PC-9 (cell line): ENCODE results near the gene VPS9D1.

Experiments
- EZH2 ChIP-seq: fragments of 200-600 bp; sonication (generic); IDR thresholded peaks from 2 replicates; pipeline ENCODE4 v1.8.0; 2017; ENCODE audit warnings: antibody characterized with exemption, low read depth
- TF ChIP-seq, protein P1 (sequence below): fragments of 200-600 bp; sonication (generic); conservative IDR thresholded peaks from 2 replicates; pipeline ENCODE4 v1.6.1; 2017; ENCODE audit warnings: mixed run types, antibody characterized with exemption, mild to moderate bottlenecking, moderate library complexity

DNA sequence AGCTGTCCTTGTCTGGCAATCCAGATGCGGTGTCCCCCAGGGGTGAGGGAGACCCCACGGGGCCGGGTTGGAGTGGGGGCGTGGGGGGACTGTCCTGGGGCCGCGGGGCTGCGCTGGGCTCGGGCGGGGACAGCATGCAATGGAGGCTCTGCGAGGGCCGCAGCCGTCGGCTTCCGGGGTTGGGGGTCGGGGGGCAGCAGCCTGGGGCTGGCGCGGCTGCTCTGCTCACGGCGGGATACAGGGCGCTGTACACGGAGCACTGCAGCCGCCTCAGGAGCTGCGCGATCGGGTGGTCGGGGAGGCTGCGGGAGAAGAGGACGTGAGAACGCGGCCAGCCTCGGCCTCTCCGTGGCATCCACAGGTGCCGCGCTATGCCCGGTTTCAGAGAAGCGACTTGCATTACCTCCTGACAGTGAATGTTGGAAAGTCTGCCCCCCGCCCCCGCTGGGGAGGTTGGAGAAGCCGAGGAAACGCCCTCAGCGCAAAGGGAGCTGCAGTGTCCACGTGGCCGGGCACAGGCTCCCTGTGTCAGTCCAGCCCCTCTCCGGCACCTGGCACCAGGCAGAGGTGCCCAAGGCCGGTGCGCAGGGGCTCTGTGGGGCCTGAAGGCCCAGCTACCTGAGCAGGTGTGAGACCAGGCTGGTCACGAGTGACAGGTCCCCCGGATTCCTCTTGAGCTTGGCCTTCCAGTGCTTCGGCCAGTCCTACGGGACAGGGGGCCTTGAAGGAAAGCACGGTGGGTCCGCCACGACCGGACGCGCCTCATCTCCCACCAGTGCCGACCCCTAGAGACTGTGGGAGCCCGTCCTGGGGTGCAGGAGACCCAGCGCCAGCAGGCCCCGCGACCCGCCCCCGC, 9.8 kb downstream of the VPS9D1 start:
- TF ChIP-seq, protein P1, sequence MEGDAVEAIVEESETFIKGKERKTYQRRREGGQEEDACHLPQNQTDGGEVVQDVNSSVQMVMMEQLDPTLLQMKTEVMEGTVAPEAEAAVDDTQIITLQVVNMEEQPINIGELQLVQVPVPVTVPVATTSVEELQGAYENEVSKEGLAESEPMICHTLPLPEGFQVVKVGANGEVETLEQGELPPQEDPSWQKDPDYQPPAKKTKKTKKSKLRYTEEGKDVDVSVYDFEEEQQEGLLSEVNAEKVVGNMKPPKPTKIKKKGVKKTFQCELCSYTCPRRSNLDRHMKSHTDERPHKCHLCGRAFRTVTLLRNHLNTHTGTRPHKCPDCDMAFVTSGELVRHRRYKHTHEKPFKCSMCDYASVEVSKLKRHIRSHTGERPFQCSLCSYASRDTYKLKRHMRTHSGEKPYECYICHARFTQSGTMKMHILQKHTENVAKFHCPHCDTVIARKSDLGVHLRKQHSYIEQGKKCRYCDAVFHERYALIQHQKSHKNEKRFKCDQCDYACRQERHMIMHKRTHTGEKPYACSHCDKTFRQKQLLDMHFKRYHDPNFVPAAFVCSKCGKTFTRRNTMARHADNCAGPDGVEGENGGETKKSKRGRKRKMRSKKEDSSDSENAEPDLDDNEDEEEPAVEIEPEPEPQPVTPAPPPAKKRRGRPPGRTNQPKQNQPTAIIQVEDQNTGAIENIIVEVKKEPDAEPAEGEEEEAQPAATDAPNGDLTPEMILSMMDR = no peak
- no peak for TF ChIP-seq EZH2
